Ramos (cell line): ENCODE measurements around the gene CRYBA1.
"Not testable (repeated sequence)": the region's sequence is repeated elsewhere in the genome, so short reads cannot be mapped to it uniquely, and the experiment has no call there.

Experiments
- in situ Hi-C: fragments of 300-500 bp; cut with MboI; formaldehyde crosslinking; loops from one replicate; pipeline ENCODE4 v1.14.3; 2022; ENCODE audit warnings: low sequenced_read_pairs; ENCODE audit not compliant: unreplicated experiment

CRYBA1 gene

DNA sequence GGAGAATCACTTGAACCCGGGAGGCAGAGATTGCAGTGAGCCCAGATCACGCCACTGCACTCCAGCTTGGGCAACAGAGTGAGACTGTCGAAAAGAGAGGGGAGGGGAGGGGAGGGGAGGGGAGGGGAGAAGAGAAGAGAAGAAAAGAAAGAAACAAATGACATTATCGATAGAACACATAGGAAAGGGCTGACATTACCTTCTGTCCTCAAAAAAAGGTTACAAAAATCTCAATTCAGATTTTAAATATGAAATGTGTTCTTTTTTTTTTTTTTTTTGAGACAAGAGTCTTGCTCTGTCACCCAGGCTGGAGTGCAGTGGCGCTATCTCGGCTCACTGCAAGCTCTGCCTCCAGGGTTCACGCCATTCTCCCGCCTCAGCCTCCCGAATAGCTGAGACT is 25.3 kb downstream of the CRYBA1 start:
- in situ Hi-C loops: not testable (repeated sequence)

- in situ Hi-C loops: no loop called here
These were observed 27.3 kb downstream of the CRYBA1 start for GRCh38 chr17:29273924-29274323.

- in situ Hi-C loops: loop anchor here (25.0 kb wide), 1 partner anchor 441 kb away; the partner anchor contains the start of gene FAM222B
These were observed 32.0 kb downstream of the CRYBA1 start for GRCh38 chr17:29278692-29279091.

GRCh38 chr17:29279397-29280070 is 32.9 kb downstream of the CRYBA1 start:
- in situ Hi-C loops: loop anchor here (25.0 kb wide), 1 partner anchor 442 kb away; the partner anchor contains the start of gene FAM222B

DNA sequence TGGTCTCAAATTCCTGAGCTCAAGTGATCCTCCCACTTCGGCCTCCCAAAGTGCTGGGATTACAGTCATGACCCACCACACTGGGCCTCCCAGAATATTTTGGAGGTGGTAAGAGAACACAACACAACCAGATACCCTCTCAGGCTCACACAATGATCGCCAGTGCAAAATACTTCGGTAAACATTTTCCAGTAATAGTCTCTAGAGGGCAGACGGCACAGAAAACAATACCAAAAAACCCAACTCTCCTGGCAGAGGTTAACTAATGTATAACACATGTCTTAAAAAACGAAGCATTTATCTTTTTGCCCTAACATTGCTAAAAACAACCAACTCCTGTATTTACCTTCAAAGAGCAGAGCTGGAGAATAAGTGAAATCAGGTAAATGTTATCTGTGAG is 36.8 kb downstream of the CRYBA1 start:
- in situ Hi-C loops: loop anchor here (25.0 kb wide), 1 partner anchor 446 kb away; the partner anchor contains the start of gene FAM222B

GRCh38 chr17:29283961-29284360 is 37.3 kb downstream of the CRYBA1 start:
- in situ Hi-C loops: loop anchor here (25.0 kb wide), 1 partner anchor 447 kb away; the partner anchor contains the start of gene FAM222B

DNA sequence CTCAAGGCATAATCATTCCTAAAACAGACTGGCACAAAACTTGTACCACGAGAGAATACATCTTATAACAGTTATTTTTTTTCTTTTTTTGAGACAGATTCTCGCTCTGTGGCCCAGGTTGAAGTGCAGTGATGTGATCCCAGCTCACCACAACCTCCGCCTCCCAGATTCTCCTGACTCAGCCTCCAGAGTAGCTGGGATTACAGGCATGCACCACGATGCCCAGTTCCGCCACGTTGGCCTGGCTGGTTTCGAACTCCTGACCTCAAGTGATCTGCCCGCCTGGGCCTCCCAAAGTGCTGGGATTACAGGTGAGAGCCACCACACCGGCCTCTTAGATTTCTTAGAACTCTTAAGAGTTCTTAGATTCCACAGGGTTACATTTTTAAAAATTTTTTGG is 43.2 kb downstream of the CRYBA1 start:
- in situ Hi-C loops: loop anchor here (25.0 kb wide), 1 partner anchor 453 kb away; the partner anchor contains the start of gene FAM222B

GRCh38 chr17:29291163-29291752 is 44.6 kb downstream of the CRYBA1 start:
- in situ Hi-C loops: loop anchor here (25.0 kb wide), 1 partner anchor 454 kb away; the partner anchor contains the start of gene FAM222B

- in situ Hi-C loops: loop anchor here (25.0 kb wide), 1 partner anchor 455 kb away; the partner anchor contains the start of gene FAM222B
These were observed 45.7 kb downstream of the CRYBA1 start for GRCh38 chr17:29292071-29292991.

DNA sequence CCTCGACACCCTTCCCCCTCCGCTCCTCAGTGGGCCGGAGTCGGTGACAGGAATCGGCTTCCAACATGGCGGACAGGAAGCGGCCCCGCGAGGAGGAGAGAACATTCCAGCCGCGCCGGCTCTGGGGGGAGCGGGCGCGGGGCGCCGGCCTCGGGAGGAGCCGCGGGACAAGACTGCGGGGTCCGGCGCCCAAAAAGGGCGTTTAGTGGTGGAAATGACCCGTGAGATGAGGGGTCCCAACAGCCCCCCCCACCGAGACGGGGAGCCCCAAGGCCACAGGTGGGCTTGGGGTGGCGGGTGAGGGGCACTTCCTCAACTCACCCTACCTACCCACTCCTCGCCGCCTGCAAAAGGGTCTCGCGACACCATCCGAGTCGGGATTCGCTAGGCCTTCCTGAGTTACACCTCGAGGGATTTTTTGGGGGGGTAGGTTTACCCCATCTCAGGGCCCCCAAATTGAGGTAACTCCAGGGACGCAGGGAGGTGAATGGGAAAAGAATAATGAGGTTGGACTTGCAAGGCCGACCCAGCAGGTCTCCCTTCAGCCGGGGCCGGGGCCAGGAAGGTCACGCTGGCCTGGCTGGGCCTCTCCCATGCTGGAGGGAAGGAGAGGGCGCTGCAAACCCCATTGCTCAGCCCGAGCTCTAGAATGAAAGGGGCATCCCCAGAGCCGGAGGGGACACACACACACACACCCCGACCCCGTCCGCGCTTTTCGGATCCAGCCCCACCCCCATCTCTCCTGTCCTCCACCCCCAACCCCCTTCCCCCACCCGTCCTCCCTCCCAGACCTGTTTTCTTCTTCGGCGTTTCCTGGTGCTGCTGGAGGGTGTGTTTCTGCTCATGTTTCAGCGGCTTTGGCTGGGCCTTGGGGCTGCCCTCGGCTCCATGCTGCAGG is 46.6 kb downstream of the CRYBA1 start:
- in situ Hi-C loops: loop anchor here (25.0 kb wide), 1 partner anchor 456 kb away; the partner anchor contains the start of gene FAM222B

DNA sequence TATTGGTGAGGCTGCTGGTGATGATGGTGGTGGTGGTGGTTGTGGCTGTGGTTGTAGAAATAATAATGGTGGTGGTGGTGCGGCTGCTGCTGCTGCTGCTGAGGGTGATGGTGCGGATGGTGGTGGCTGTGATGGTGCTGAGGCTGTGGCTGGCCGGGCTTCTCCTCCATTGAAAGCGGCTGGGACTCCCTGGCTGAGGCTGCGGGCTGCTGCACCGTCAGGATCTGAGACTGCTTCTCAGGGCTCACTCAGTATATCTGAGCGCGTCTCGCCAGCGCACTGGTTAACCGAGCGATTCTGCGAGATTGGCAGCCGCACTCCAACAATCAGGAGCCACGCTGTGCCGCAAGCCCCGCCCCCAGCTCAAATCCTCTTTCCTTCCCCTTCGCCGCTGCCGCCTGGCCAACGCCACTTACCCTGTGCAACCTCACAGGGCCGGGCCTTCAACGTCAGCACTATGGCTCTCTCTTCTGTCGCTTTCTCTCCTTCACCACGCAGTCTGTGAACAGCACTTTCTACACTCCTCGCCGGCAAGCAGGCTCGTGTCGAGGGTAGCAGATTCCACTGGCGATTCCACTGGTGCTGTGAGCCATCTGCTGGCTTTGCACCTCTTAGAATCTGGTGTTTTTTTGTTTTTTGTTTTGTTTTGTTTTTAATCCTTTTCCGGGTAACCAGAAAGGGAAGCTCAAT is 47.4 kb downstream of the CRYBA1 start, which contains the start of gene NUFIP2:
Gene NUFIP2 (minus strand): TSS at position 259 of the 690 bp plus-strand sequence. CDS start 89 bp downstream, at position 170.
- in situ Hi-C loops: loop anchor here (25.0 kb wide), 1 partner anchor 457 kb away; the partner anchor contains the start of gene FAM222B

- in situ Hi-C loops: loop anchor here (25.0 kb wide), 1 partner anchor 457 kb away; the partner anchor contains the start of gene FAM222B
These were observed 47.9 kb downstream of the CRYBA1 start for GRCh38 chr17:29294580-29294900.

- in situ Hi-C loops: loop anchor here (25.0 kb wide), 1 partner anchor 458 kb away; the partner anchor contains the start of gene FAM222B
These were observed 48.8 kb downstream of the CRYBA1 start for GRCh38 chr17:29295420-29295819.

DNA sequence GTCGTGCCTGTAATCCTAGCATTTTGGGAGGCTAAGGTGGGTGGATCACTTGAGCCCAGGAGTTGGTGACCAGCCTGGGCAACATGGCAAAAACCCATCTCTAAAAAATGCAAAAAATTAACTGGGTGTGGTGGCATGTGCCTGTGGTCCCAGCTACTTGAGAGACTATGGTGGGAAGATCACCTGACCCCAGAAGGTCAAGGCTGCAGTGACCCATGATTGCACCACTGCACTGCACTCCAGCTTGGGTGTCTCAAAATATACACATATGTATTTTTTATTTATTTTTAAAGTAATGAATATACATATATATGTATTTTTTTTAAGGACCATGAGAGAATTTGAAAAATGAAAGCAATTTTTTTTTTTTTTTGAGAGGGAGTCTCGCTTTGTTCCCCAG is 52.4 kb downstream of the CRYBA1 start:
- in situ Hi-C loops: loop anchor here (25.0 kb wide), 1 partner anchor 462 kb away; the partner anchor contains the start of gene FAM222B

DNA sequence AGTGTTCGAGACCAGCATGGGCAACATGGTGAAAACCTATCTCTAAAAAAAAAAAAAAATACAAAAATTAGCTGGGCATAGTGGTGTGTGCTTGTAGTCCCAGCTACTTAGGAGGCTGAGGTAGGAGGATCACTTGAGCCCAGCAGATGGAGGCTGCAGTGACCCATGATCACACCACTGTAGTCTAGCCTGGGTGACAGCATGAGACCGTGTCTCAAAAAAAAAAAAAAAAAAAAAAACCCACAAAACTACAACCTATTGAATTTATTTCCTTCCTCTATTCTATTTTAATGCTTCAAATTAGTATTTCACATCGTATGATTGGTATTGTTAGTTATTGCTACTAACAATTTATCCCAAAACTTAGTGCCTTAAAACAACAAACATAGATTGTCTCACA is 56.7 kb downstream of the CRYBA1 start:
- in situ Hi-C loops: no loop called here
